HCT116 (cell line): ENCODE data around the gene CSF2RB. TPM values are rescaled to one million over a fixed set of nuclear protein-coding genes. Genes with fewer than 3 reads are reported as not detected.

Source experiments
- ATAC-seq: fragments of 200-7000 bp; cut with Tn5 transposase; 2 replicates; pipeline ENCODE4 v1.9.1; 2020; ENCODE audit warnings: mild to moderate bottlenecking, moderate library complexity
- BruUV-seq: library from RNA; stranded (reverse); fragments of 400-500 nt; replicated peaks from 2 replicates; lab custom pipeline; 2021; lab: Mats Ljungman, UMichigan
- CTCF ChIA-PET: fragments of 300-600 bp; sonication (Branson Sonifier 250); formaldehyde crosslinking; loops from one replicate; lab custom pipeline; 2021; ENCODE audit warnings: antibody characterized with exemption; lab: Charles Lee
- POLR2A ChIA-PET: fragments of 300-600, 350-600 bp; sonication (Branson Sonifier 250); formaldehyde crosslinking; loops from one replicate; lab custom pipeline; 2021; ENCODE audit warnings: antibody characterized with exemption; lab: Charles Lee
- RAD21 ChIA-PET, 2 experiments: fragments of 300-600 bp; sonication (Branson Sonifier 250); formaldehyde crosslinking; loops; one replicate each; lab custom pipeline; 2023; ENCODE audit warnings: low total read pairs in 2 of 2; ENCODE audit not compliant: uncharacterized antibody in 2 of 2, unreplicated experiment in 2 of 2, low non-redundant PET in 1 of 2; lab: Charles Lee
- DNase-seq: peaks from one replicate; pipeline ENCODE4 v3.0.0-alpha.2; 2010; ENCODE audit warnings: low read depth, low spot score
- H2AFZ ChIP-seq: fragments of 200-600 bp; shearing (Covaris generic), sonication (generic); 2 replicates; pipeline ENCODE4 v1.6.1; 2017; ENCODE audit warnings: low read depth, mixed run types, mixed read lengths, antibody characterized with exemption, low read length; ENCODE audit not compliant: poor library complexity, severe bottlenecking
- H3K27ac ChIP-seq: 2 replicates; pipeline ENCODE4 v1.5.1; 2012; ENCODE audit warnings: low read depth, low read length
- H3K27me3 ChIP-seq: fragments of 200-600 bp; sonication (generic); 2 replicates; pipeline ENCODE4 v1.6.1; 2016; ENCODE audit warnings: mixed run types, low read length, mixed read lengths; ENCODE audit not compliant: insufficient read depth
- H3K36me3 ChIP-seq, 2 experiments: fragments of 200-500 bp in 1 of 2; fragments of 200-600 bp in 1 of 2; sonication (Bioruptor generic) in 1 of 2; sonication (generic) in 1 of 2; 2 replicates each; pipeline versions ENCODE4 v1.5.1 to v1.6.1; 2014 to 2016; ENCODE audit warnings: low read length in 2 of 2, inconsistent platforms in 1 of 2, mixed read lengths in 1 of 2, mixed run types in 1 of 2; ENCODE audit not compliant: insufficient read depth in 2 of 2, control insufficient read depth in 1 of 2
- H3K4me1 ChIP-seq, 2 experiments: fragments of 200-600 bp in 1 of 2; sonication (generic) in 1 of 2; 2 replicates each; pipeline versions ENCODE4 v1.5.1 to v1.6.1; 2012 to 2017; ENCODE audit warnings: low read length in 2 of 2, inconsistent platforms in 1 of 2, mild to moderate bottlenecking in 1 of 2, mixed read lengths in 1 of 2, mixed run types in 1 of 2, moderate library complexity in 1 of 2; ENCODE audit not compliant: insufficient read depth in 2 of 2, control insufficient read depth in 1 of 2
- H3K4me2 ChIP-seq: fragments of 200-600 bp; sonication (generic); 2 replicates; pipeline ENCODE4 v1.6.1; 2017; ENCODE audit warnings: mixed run types, low read length, mixed read lengths
- H3K4me3 ChIP-seq, 2 experiments: fragments of 200-600 bp in 1 of 2; sonication (generic) in 1 of 2; replicated peaks in 1 of 2; 2 replicates each; pipeline ENCODE4 v1.5.1; 2011 to 2016; ENCODE audit warnings: low read length in 2 of 2, control low read depth in 1 of 2, low read depth in 1 of 2, mild to moderate bottlenecking in 1 of 2, mixed read lengths in 1 of 2, mixed run types in 1 of 2
- H3K79me2 ChIP-seq: fragments of 200-600 bp; sonication (generic); 2 replicates; pipeline ENCODE4 v1.6.1; 2017; ENCODE audit warnings: mild to moderate bottlenecking, mixed run types, low read length, moderate library complexity, mixed read lengths; ENCODE audit not compliant: insufficient read depth
- H3K9ac ChIP-seq: fragments of 200-600 bp; sonication (generic); 2 replicates; pipeline ENCODE4 v1.6.1; 2016; ENCODE audit warnings: low read length, mixed read lengths
- H3K9me2 ChIP-seq: fragments of 200-600 bp; sonication (generic), shearing (Covaris generic); 2 replicates; pipeline ENCODE4 v1.6.1; 2017; ENCODE audit warnings: mixed run types, mild to moderate bottlenecking, moderate library complexity; ENCODE audit not compliant: insufficient read depth
- H3K9me3 ChIP-seq, 2 experiments: fragments of 200-500 bp in 1 of 2; fragments of 200-600 bp in 1 of 2; sonication (Bioruptor generic) in 1 of 2; sonication (generic) in 1 of 2; 2 replicates each; pipeline ENCODE4 v1.6.1; 2014 to 2017; ENCODE audit warnings: low read length in 2 of 2, mixed read lengths in 2 of 2, inconsistent platforms in 1 of 2, low read depth in 1 of 2, mild to moderate bottlenecking in 1 of 2, mixed run types in 1 of 2, moderate library complexity in 1 of 2; ENCODE audit not compliant: control insufficient read depth in 1 of 2, insufficient read depth in 1 of 2
- H4K20me1 ChIP-seq: fragments of 200-600 bp; sonication (generic), shearing (Covaris generic); 2 replicates; pipeline ENCODE4 v1.6.1; 2017; ENCODE audit warnings: mixed run types, mild to moderate bottlenecking, moderate library complexity; ENCODE audit not compliant: insufficient read depth
- ELF1 ChIP-seq: IDR thresholded peaks from 2 replicates; pipeline ENCODE4 v1.6.1; 2012; ENCODE audit warnings: low read depth, borderline replicate concordance
- EZH2 ChIP-seq: fragments of 200-600 bp; sonication (generic); IDR thresholded peaks from 2 replicates; pipeline ENCODE4 v1.6.1; 2017; ENCODE audit warnings: antibody characterized with exemption, mixed run types
- EZH2phosphoT487 ChIP-seq: fragments of 200-600 bp; IDR thresholded peaks from 2 replicates; pipeline ENCODE4 v1.6.1; 2018; ENCODE audit warnings: antibody characterized with exemption, borderline replicate concordance
- POLR2A ChIP-seq: IDR thresholded peaks from 2 replicates; pipeline ENCODE4 v1.7.0; 2011; ENCODE audit warnings: borderline replicate concordance; ENCODE audit not compliant: insufficient read depth, insufficient read length; ENCODE audit errors: extremely low read depth
- POLR2AphosphoS5 ChIP-seq: IDR thresholded peaks from 2 replicates; pipeline ENCODE4 v1.6.1; 2011; ENCODE audit warnings: mild to moderate bottlenecking, low read depth, low read length, moderate library complexity
- RAD21 ChIP-seq: IDR thresholded peaks from 2 replicates; pipeline ENCODE4 v1.6.1; 2012; ENCODE audit warnings: low read depth, mild to moderate bottlenecking
- SIN3A ChIP-seq: IDR thresholded peaks from 2 replicates; pipeline ENCODE4 v1.6.1; 2012; ENCODE audit warnings: low read depth
- ZBTB33 ChIP-seq: IDR thresholded peaks from 2 replicates; pipeline ENCODE4 v1.6.1; 2011; ENCODE audit warnings: mild to moderate bottlenecking, low read length, moderate library complexity; ENCODE audit not compliant: insufficient replicate concordance; ENCODE audit errors: extremely low read depth
- ZFX ChIP-seq: fragments of 450-650 bp; IDR thresholded peaks from 2 replicates; pipeline ENCODE4 v1.6.1; 2017
- intact Hi-C: fragments of 100-400 bp; cut with micrococcal nuclease; formaldehyde crosslinking; loops from 2 replicates; pipeline ENCODE4 v1.10.0; 2022
- total RNA-seq: library from RNA; stranded (reverse); gene quantifications from one replicate; pipeline ENCODE4 v1.2.1, GENCODE V29; 2021; ENCODE audit not compliant: unreplicated experiment

Gene CSF2RB
- total RNA-seq, 1 experiment from 2014 or later = 0.10 TPM

GRCh38 chr22:36863979-36864378 lies 49.4 kb upstream of the CSF2RB start:
- DNase-seq (no peak), ATAC-seq (no peak)
- Histone ChIP-seq H3K4me1 (peaks cover 0 to 8% of the 10 kb centered on the region in 2 experiments; a peak in 1 of 4 replicates), H3K9ac (no peak overlapping the region), H3K4me2 (no peak overlapping the region), H3K9me2 (no peaks in the 10 kb centered on the region), H3K79me2 (no peaks in the 10 kb centered on the region), H2AFZ (no peak overlapping the region), H3K36me3 (no peaks in the 10 kb centered on the region), H4K20me1 (no peaks in the 10 kb centered on the region), H3K4me3 (no peak overlapping the region), H3K27ac (no peak overlapping the region), H3K9me3 (no peaks in the 10 kb centered on the region), H3K27me3 (peaks cover 10% of the 10 kb centered on the region; the same call in 1 of the 2 replicates)
- POLR2A ChIA-PET = no interaction called here
- TF ChIP-seq ELF1 (no peak), SIN3A (no peak), ZBTB33 (no peak), RAD21 (no peak), POLR2A (no peak), ZFX (no peak), EZH2 (no peak), POLR2AphosphoS5 (no peak), EZH2phosphoT487 (no peak)
- CTCF ChIA-PET = no interaction called here
- intact Hi-C loops = no loop called here
- no TSS peak for BruUV-seq
- RAD21 ChIA-PET = no interaction called here
